Activated naive CD4-positive, alpha-beta T cell treated with anti-CD3 and anti-CD28 coated beads, Interleukin-2, amount 50 U/mL, for 16 hours (primary cell): ENCODE measurements around the gene DCBLD1.
"Not testable (repeated sequence)": the region's sequence is repeated elsewhere in the genome, so short reads cannot be mapped to it uniquely, and the experiment has no call there.

Experiments used
- DNase-seq: peaks from one replicate; pipeline ENCODE4 v3.0.0-alpha.2; 2020

DCBLD1 gene

GRCh38 chr6:117503211-117503610 is 20.7 kb downstream of the DCBLD1 start:
- no peak for DNase-seq

DNA sequence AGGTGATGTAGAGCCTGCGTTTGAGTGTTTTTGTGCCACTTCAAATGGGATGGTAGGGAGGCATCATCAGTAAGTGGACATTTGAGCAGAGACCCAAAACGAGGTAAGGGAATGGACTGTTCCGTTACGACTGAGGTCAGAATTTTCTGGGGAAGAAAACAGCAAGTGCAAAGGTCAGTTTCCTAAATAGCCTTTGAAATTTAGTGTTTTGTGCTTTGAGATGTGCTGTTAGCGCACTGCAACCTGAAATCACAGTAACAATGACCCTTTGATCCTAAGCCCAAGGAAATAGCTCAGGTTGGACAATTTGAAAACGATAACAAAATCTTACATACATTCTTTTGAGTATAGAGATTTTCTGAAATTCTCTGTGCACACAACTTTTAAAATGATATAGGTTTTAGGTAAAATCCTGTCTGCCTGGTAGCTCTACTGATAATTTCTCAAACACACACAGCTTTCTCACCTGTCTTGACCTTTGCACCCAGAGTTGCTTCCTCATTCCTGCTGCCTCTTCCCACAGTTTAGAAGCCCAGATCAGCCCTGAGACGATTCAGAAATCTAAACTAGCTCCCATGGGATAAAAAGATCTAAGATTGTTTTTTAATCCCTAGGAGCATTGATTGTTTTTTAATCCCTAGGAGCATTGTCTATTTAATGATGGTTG is 22.1 kb downstream of the DCBLD1 start:
- DNase-seq: no peak

GRCh38 chr6:117505311-117505710 is 22.8 kb downstream of the DCBLD1 start:
- DNase-seq: no peak

- DNase-seq: no peak
Observed at GRCh38 chr6:117506180-117506835, 23.8 kb downstream of the DCBLD1 start.

- DNase-seq: no peak
Observed at GRCh38 chr6:117506907-117507306, 24.4 kb downstream of the DCBLD1 start.

- no peak for DNase-seq
Observed at GRCh38 chr6:117508450-117508971, 26.0 kb downstream of the DCBLD1 start.

DNA sequence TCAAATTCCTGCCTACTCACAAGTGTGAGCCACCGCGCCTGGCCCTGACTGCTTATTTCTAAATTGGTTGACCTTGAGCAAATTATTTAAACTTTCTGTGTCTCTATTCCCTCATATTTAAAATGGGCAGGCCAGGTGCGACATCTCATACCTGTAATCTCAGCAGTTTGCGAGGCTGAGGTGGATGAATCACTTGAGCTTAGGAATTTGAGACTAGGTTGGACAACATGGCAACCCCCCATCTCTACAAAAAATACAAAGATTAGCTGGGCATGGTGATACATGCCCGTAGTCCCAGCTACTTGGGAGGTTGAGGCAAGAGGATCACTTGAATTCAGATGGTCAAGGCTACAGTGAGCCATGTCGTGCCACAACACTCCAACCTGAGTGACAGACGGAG is 26.5 kb downstream of the DCBLD1 start:
- DNase-seq: no peak

- no peak for DNase-seq
Observed at GRCh38 chr6:117512056-117512828, 29.8 kb downstream of the DCBLD1 start.

GRCh38 chr6:117512987-117513573 is 30.6 kb downstream of the DCBLD1 start:
- no peak for DNase-seq

DNA sequence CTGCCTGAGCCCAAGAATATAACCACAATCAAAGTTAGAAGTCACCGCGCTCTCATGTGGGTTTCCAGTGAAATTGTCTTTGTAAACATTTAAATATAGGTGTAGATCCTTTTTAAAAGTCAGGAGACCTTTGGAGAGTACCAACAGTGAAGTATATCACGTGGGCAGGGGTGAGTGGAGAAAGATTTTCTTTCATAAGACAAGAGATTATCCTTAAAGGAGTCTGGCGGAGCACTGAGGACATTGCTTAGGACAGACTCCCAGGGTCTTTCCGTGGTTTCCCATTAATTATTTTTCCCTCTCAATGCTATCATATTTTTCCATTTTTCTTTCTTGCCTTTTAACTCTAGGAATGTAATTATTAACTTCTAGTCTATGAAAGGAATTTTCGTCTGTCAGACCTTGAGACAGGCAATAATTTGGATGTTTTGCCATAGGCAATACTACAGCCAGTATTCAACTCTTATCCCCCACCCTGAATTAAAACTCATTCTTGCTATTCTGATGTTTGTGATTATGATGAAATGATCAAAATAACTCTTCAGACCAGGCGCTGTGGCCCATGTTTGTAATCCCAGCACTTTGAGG is 31.4 kb downstream of the DCBLD1 start:
- DNase-seq: no peak

DNA sequence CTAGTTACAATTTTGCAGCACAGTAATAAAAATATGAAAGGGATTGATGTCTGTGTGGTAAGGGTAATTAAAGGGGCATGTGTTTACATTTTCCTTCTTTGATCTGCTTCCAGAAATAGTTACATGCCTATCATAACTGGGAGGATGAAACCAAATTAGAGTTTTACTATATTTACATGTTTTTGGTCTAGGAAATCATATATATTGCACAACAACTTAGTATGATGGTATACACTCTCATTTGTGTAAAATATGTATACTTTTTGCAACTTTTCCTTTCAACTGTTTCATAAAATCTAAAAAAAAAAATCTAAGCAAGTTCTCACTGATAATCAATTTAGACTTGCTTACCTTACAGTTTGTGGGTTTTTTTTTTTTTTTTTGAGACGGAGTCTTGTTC is 32.2 kb downstream of the DCBLD1 start:
- no peak for DNase-seq

GRCh38 chr6:117515326-117515725 is 32.9 kb downstream of the DCBLD1 start:
- no peak for DNase-seq

DNA sequence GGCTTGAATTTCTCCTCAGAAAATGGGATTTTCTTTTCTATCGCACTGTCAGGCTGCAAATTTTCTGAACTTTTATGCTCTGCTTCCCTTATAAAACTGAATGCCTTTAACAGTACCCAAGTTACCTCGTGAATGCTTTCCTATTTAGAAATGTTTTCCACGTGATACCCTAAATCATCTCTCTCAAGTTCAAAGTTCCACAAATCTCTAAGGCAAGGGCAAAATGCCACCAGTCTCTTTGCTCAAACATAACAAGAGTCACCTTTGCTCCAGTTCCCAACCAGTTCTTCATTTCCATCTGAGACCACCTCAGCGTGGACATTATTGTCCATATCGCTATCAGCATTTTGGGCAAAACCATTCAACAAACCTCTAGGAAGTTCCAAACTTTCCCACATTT is 35.5 kb downstream of the DCBLD1 start:
- not testable (repeated sequence) for DNase-seq

DNA sequence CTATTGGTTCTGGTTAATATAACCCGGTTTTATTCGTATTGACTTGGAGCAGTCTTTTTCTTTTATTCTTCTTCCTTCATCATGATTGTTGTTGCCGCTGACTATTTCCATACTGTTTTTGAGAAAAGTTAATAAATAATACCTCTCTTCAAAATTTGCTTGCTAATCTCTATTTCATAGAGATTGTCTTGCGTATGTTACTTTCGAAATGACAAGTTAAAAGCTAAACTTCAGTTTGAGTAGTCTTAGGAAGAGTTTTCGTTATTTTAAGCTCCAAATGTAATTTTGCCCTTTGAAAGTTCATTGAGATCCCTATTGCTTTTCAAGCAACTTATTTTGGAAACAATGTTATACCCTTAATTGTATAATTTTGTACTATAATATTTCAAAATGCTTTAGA is 36.4 kb downstream of the DCBLD1 start:
- DNase-seq: no peak

GRCh38 chr6:117520603-117521395 is 38.3 kb downstream of the DCBLD1 start:
- no peak for DNase-seq

DNA sequence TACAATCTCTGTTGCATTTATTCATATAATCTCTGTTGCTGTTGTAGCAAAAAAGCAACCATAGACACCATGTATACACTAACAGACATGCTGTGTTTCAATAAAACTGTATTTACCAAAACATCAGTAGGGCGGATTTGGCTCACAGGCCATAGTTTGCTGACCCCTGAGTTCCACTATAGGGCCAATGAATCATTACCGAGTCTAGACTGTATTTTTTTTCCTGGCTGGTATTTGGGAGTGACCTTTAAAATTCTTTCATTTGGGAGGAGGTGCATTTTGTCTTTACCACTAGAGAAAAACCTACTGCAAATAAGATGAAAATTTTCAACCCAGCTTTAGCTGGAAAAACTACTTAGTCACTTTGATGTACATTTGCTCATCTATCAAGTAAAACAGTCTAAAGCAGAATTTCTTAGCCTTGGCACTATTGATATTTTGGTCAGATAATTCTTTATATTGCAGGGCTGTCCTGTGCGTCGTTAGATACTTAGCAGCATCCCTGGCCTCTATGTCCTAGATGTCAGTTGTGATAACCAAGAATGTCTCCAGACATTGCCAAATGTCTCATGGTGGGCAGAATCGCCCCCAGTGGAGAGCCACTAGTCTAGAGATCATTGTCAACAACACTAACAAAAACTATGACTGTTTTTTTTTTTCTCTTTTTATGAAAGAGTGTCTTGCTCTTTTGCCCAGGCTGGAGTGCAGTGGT is 39.5 kb downstream of the DCBLD1 start:
- DNase-seq: no peak

- no peak for DNase-seq
Observed at GRCh38 chr6:117525607-117526006, 43.1 kb downstream of the DCBLD1 start.

GRCh38 chr6:117530467-117531242 is 48.2 kb downstream of the DCBLD1 start:
- no peak for DNase-seq

GRCh38 chr6:117531346-117531745 is 48.9 kb downstream of the DCBLD1 start:
- DNase-seq: no peak
